GM23338 (cell line): ENCODE measurements around the gene PARVB.

Source experiments
- EZH2 ChIP-seq: fragments of 200-600 bp; sonication (generic); IDR thresholded peaks from one replicate; pipeline ENCODE4 v1.8.0; 2017; ENCODE audit warnings: antibody characterized with exemption, mild to moderate bottlenecking, low read depth; ENCODE audit not compliant: unreplicated experiment
- JUNB ChIP-seq: IDR thresholded peaks from one replicate; pipeline ENCODE4 v1.6.1; 2016; ENCODE audit warnings: antibody characterized with exemption; ENCODE audit not compliant: unreplicated experiment
- POLR2AphosphoS5 ChIP-seq: IDR thresholded peaks from 2 replicates; pipeline ENCODE4 v1.6.1; 2016; ENCODE audit warnings: antibody characterized with exemption, low read depth
- TF ChIP-seq, protein P1 (sequence below), 2 experiments: fragments of 200-600 bp in 1 of 2; sonication (generic) in 1 of 2; conservative IDR thresholded peaks; 2 replicates each; pipeline versions ENCODE4 v1.5.1 to v1.6.1; 2016 to 2017; ENCODE audit warnings: antibody characterized with exemption in 2 of 2, low read depth in 2 of 2, mild to moderate bottlenecking in 2 of 2, moderate library complexity in 1 of 2

DNA sequence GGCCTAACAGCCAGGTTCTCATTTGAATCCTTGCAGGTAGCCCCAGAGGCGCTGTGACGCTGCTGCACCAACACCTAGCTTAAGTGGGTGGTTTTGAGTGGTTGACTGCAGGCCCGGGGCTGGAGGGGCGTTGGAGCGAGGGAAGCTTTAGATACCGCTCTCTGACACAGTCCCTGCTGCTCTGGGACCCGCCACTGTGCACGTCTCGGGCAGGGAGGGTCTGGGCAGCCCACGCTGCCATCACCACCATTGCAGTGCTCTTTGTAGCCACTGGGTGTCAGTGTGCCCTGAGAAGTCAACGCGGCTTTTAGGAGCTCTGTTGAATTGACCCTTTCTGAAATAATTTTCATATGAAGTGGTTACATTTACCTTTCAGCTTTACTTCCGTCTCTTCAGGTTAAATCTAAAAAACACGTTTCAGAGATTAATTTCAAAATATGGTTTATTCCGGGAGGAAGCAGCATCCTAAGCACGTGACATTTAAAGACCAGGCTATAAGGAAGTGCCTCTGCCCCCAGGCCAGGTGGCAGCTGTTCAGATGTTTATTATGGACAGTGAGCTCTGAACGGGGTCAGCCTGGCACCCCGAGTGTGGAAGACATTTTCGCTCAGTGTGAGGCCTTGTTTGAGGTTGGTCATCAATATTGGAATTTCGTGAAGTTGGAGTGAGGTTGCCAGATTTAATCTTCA is 30.9 kb upstream of the PARVB start:
- TF ChIP-seq POLR2AphosphoS5 (no peak), JUNB (no peak), EZH2 (no peak)
- TF ChIP-seq, protein P1, sequence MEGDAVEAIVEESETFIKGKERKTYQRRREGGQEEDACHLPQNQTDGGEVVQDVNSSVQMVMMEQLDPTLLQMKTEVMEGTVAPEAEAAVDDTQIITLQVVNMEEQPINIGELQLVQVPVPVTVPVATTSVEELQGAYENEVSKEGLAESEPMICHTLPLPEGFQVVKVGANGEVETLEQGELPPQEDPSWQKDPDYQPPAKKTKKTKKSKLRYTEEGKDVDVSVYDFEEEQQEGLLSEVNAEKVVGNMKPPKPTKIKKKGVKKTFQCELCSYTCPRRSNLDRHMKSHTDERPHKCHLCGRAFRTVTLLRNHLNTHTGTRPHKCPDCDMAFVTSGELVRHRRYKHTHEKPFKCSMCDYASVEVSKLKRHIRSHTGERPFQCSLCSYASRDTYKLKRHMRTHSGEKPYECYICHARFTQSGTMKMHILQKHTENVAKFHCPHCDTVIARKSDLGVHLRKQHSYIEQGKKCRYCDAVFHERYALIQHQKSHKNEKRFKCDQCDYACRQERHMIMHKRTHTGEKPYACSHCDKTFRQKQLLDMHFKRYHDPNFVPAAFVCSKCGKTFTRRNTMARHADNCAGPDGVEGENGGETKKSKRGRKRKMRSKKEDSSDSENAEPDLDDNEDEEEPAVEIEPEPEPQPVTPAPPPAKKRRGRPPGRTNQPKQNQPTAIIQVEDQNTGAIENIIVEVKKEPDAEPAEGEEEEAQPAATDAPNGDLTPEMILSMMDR (conservative IDR thresholded peaks at IDR 0.05; ENCODE audit: low read depth in 2 of 2), result peak; percentile 92 to 94
